Liver (tissue), 3 donors: ENCODE results near the gene CELF4.

Experiments
- CTCF ChIP-seq: fragments of 150-350 bp; IDR thresholded peaks from 2 replicates; pipeline ENCODE4 v1.5.1; 2017; ENCODE audit warnings: improper control_type of control experiment, low read depth, low read length; ENCODE audit not compliant: missing input control
- EGR1 ChIP-seq, 2 donors: IDR thresholded peaks; 2 replicates each; pipeline ENCODE4 v1.6.1; 2016 to 2018; ENCODE audit warnings: antibody characterized with exemption in 2 of 2, low read depth in 2 of 2
- FOXA1 ChIP-seq: IDR thresholded peaks from 2 replicates; pipeline ENCODE4 v1.6.1; 2016; ENCODE audit warnings: antibody characterized with exemption
- GABPA ChIP-seq, 2 donors: IDR thresholded peaks in 1 of 2; conservative IDR thresholded peaks in 1 of 2; 2 replicates each; pipeline ENCODE4 v1.6.1; 2016; ENCODE audit warnings: antibody characterized with exemption in 2 of 2, mild to moderate bottlenecking in 1 of 2, moderate library complexity in 1 of 2
- JUND ChIP-seq, 2 donors: IDR thresholded peaks; 2 replicates each; pipeline ENCODE4 v1.6.1; 2016; ENCODE audit warnings: antibody characterized with exemption in 2 of 2
- MAX ChIP-seq: IDR thresholded peaks from 2 replicates; pipeline ENCODE4 v1.6.1; 2016; ENCODE audit warnings: antibody characterized with exemption
- NR2F2 ChIP-seq: IDR thresholded peaks from 2 replicates; pipeline ENCODE4 v1.6.1; 2016; ENCODE audit warnings: antibody characterized with exemption
- REST ChIP-seq: IDR thresholded peaks from 2 replicates; pipeline ENCODE4 v1.6.1; 2016; ENCODE audit warnings: antibody characterized with exemption, mild to moderate bottlenecking
- RXRA ChIP-seq, 2 donors: IDR thresholded peaks; 2 replicates each; pipeline ENCODE4 v1.6.1; 2017 to 2018; ENCODE audit warnings: antibody characterized with exemption in 2 of 2, mild to moderate bottlenecking in 1 of 2
- TAF1 ChIP-seq: conservative IDR thresholded peaks from 2 replicates; pipeline ENCODE4 v1.6.1; 2016; ENCODE audit warnings: antibody characterized with exemption, mild to moderate bottlenecking
- ZBTB33 ChIP-seq: IDR thresholded peaks from 2 replicates; pipeline ENCODE4 v1.6.1; 2016; ENCODE audit warnings: antibody characterized with exemption
- donor health status: healthy.
- donor health status: healthy.

- TF ChIP-seq CTCF (no peak), TAF1 (no peak), ZBTB33 (no peak), JUND (IDR thresholded peaks at IDR 0.05) (no peak), NR2F2 (no peak), MAX (no peak), REST (no peak), FOXA1 (no peak), RXRA (IDR thresholded peaks at IDR 0.05) (no peak), EGR1 (IDR thresholded peaks at IDR 0.05; ENCODE audit: low read depth in 2 of 2) (no peak), GABPA (IDR thresholded peaks at IDR 0.05 in 1 of 2, conservative IDR thresholded peaks at IDR 0.05 in 1 of 2) (no peak)
These were observed 161.8 kb downstream of the CELF4 start for GRCh38 chr18:37403788-37404187.
